HG03571 (cell line): ENCODE results near the gene RPTOR.

Experiments
- ATAC-seq: cut with Tn5 transposase; IDR thresholded peaks from one replicate; pipeline ENCODE4 v1.9.1; 2021; ENCODE audit not compliant: unreplicated experiment

Gene RPTOR

GRCh38 chr17:80917716-80918560 lies 373.3 kb downstream of the RPTOR start:
- no peak for ATAC-seq

GRCh38 chr17:80918731-80919130 lies 374.1 kb downstream of the RPTOR start:
- no peak for ATAC-seq

DNA sequence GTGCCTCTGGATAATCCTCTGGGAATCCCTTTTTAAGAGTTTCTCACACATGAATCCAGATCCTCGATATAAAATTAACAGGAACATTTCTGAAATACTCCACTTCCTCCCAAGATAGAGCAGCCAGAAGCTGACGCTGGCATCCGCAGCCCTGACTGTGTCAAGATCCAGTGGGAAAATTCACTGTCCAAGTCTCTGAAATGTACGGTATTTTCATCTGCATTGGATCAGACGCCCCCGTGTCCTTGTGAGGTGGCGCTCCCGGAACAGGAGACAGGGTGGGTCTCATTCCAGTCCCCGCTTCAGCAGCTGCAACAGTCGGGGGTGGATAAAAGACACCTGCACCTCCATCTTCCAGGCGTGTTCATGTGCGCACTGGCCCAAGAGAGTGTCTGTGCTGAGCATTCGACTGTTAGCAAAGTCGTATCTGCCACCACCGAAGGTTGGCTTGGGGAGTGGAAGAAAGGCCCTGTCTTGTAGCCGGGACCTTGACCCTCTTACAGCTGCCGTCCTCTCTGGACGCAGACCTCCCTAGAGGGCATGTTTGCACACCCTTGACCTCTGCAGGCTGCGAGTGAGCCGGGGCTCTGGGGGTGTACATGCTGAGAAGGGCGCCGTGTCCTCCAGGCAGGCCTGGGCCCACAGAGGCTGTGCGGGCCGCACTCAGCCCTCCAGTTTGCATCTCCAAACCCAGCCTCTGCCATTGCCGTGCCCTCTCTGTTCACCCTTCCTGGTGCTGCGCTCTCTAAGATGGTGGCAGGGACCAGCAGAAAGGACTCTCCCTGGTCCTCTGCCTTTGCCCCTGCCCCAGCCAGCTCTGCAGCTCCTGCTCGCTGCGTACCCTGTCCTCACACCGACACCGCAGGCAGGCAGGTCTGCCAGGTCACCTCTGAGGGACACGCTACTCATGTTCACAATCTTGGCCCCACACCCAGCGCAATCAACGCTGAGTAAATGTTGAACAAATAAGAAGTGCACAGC lies 375.0 kb downstream of the RPTOR start:
- ATAC-seq: no peak

GRCh38 chr17:80920441-80920840 lies 375.8 kb downstream of the RPTOR start:
- ATAC-seq: no peak

- ATAC-seq: no peak
These were observed 376.5 kb downstream of the RPTOR start for GRCh38 chr17:80921159-80921558.

- ATAC-seq: no peak
These were observed 377.3 kb downstream of the RPTOR start for GRCh38 chr17:80921741-80922579.

DNA sequence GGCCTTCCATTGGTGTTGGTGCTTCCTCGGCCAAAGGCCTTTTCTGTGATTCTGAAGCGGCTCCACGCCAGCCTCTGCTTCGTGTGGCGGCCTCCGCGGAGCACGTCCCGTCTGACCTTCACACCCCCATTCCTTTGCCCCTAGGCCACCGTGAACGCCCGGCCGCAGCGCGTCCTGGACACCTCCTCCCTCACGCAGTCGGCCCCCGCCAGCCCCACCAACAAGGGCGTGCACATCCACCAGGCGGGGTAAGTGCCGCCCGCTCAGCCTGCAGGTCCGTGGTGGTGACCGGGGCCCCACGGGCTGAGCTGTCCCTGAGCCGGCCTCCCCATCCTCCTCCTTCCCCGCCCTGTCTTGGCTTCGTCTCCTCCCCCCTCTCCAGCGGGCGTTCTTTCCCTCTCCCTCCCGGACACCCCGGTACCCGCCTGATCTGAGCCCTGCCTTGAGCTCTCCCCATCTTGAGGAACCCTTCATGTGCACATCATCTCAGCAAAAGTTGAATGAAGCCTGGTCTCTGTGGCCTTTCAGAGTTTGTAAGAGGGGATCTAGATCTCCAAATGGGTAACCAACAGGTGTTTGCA lies 378.0 kb downstream of the RPTOR start:
- ATAC-seq: no peak

- ATAC-seq: no peak
These were observed 378.8 kb downstream of the RPTOR start for GRCh38 chr17:80923211-80924110.

DNA sequence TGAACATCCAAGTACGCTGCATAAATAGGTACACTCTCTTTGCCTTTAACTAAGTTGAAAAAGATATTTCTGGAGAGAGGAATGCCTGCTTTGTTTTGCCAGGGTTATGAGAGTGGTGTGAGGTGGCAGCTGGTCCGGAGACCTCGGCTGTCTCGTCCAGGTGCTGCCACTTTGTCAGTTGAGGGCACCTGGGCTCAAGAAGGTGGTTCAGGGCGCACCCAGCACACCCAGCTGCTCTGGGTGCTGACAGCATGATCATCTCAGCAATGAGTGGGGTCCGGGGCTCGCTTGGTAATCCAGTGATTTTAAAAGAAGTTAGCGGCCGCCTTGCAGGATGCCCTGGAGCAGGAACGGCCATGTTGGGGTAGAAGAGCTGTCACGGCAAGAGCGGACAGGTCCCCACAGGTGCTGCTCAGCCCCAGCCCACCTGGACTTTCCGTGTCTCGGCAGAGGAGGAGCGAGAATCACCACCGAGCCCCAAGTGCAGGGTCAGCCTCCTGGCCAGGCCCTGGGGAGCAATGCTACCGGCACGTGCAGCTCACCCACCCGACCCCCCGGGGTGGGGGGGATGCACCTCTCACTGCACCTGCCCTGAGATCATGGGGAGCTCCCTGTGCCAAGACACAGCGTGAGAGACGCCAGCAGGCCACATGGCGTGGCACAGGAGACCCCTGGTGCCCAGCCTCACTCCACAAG lies 379.6 kb downstream of the RPTOR start:
- no peak for ATAC-seq

- no peak for ATAC-seq
These were observed 380.4 kb downstream of the RPTOR start for GRCh38 chr17:80924807-80925610.

DNA sequence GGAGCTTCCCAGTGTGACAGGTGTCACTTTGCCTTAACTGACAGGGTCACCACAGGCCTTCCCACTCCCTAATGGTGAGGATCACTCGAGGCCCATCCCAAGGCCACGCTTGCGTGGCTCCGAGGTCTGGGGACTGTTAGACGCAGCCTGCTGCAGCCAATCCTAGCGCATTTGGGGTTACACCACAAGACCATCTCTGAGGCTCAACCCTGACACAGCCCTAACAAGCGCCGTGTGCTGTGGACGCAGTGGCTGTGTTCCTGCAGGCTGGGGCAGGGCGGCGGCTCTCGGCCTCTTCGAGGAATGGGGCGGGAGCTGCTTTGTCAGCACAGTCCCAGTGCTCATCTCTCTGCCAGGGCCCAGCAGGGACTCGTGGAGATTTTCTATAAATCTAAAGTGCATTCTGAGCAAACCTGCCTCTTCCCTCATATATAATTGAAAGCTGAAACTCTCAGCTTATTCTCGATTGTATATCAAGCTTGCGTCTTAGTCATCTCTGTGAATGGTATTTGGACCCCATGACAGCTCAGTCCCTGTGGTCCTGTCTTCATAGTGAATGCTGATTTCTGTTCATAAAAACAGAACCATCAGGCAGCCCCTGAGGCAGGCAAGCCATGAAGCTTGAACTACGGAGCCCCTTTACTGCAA lies 381.2 kb downstream of the RPTOR start:
- no peak for ATAC-seq

GRCh38 chr17:80926591-80927250 lies 382.1 kb downstream of the RPTOR start:
- ATAC-seq: no peak

GRCh38 chr17:80927791-80928216 lies 383.2 kb downstream of the RPTOR start:
- no peak for ATAC-seq

DNA sequence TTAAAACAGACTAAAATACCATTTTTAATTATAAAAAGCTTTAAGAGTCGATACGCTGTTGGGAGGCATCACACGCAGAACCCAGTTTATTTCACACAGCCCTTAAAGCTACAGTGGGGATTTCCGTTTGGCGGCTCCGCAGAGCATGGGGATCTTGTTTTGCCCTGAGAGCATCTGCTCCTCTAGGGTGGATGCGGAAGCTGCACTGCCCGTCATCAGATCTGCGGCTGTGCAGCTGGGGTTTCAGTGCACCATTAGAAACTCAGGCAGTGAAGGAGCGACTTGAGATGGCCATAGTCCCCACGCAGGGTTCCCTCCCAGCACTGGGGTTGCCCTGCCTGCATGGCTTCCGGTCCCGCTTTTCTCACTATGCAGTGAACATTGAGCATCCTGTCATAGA lies 384.8 kb downstream of the RPTOR start:
- no peak for ATAC-seq

- no peak for ATAC-seq
These were observed 386.0 kb downstream of the RPTOR start for GRCh38 chr17:80930335-80931279.
